Astrocyte of the cerebellum (primary cell): ENCODE results near the gene CCDC192.

Experiments
- DNase-seq: peaks from one replicate; pipeline ENCODE4 v3.0.0-alpha.2; 2011; ENCODE audit warnings: low read depth
- H3K4me3 ChIP-seq: 2 replicates; pipeline ENCODE4 v1.5.1; 2011; ENCODE audit warnings: mild to moderate bottlenecking, low read depth, low read length, moderate library complexity
- in situ Hi-C: cut with HindIII; loops from 2 replicates; pipeline ENCODE4 v1.10.0; 2017; ENCODE audit warnings: low sequenced_read_pairs
- TF ChIP-seq, protein P1 (sequence below): IDR thresholded peaks from 2 replicates; pipeline ENCODE4 v1.5.1; 2012; ENCODE audit warnings: low read length, low read depth, moderate library complexity, mild to moderate bottlenecking; ENCODE audit errors: missing control alignments

CCDC192 gene

DNA sequence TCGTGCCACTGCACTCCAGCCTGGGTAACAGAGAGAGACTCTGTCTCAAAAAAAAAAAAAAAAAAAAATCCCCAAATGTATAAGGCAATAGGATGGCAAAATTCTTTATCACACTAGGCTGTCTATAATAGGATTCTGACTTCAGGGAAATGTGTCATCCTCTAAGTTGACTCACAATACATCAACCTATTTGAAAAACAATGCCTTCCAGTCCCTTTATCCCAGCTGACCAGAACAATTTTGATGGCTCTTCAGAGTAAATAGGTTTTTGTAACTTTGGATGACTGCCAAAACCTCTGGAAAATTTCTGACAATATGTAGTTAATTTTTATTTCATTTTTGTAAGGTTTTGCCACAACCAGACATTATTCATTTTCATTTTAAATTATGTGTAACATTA is 184.1 kb downstream of the CCDC192 start:
- no peak for DNase-seq
- TF ChIP-seq, protein P1, sequence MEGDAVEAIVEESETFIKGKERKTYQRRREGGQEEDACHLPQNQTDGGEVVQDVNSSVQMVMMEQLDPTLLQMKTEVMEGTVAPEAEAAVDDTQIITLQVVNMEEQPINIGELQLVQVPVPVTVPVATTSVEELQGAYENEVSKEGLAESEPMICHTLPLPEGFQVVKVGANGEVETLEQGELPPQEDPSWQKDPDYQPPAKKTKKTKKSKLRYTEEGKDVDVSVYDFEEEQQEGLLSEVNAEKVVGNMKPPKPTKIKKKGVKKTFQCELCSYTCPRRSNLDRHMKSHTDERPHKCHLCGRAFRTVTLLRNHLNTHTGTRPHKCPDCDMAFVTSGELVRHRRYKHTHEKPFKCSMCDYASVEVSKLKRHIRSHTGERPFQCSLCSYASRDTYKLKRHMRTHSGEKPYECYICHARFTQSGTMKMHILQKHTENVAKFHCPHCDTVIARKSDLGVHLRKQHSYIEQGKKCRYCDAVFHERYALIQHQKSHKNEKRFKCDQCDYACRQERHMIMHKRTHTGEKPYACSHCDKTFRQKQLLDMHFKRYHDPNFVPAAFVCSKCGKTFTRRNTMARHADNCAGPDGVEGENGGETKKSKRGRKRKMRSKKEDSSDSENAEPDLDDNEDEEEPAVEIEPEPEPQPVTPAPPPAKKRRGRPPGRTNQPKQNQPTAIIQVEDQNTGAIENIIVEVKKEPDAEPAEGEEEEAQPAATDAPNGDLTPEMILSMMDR: no peak
- no peak overlapping the region for H3K4me3 ChIP-seq
- in situ Hi-C loops: no loop called here

GRCh38 chr5:127891942-127892341 is 188.8 kb downstream of the CCDC192 start:
- TF ChIP-seq, protein P1: no peak
- DNase-seq: no peak
- H3K4me3 ChIP-seq: no peak overlapping the region
- in situ Hi-C loops: no loop called here

DNA sequence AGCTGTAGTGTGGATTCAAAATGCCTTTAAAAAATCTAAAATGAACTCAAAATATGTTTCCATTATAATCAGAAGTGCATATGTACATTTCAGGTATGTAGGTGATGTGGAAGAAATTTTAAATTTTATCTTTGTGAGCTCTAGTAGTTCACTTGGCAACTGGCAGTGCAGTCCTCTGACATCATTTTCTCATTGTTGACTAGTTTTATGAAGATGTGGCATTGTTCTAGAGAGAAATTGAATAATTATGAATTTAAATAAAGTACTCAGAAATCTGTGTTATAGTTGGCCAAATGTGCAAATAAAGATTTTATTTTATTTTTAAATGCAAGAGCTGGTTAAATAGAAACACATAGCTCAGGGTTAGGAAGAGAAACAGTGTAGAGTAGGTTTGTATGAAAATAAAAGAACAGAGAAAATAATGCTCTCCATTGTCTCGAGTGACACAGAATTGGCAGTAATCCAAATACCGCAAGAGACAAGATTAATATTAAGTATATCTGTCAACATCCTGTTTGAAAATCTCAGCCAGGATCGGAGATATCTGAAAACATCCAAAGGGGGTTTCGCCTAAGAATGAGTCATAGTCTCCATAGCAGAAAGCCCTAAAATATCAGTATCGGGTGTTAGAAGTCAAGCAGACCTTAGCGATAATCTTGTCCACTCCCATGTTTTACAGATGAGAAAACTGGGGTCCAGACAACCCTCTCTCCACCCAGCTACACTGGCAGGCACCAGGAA is 189.4 kb downstream of the CCDC192 start:
- H3K4me3 ChIP-seq: no peak overlapping the region
- DNase-seq: peak; percentile 56
- in situ Hi-C loops: no loop called here
- TF ChIP-seq, protein P1: no peak

DNA sequence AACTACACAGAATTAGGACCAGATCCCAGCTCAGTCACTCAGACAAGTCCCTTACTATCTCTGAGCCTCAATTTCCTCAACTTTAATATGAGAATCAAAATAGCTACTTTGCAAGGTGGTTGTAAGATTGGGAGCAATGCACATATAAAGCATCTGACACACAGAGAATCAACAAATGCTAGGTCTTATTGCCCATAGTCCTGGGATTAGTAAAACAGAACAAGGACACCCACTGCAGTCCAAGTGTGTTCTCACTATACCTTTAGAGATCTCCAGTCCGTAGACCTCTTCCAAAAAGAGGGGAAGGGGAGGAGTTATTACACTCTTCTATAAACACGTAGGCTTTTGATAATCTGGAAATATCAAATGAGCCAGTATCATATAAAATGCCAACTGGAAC is 190.0 kb downstream of the CCDC192 start:
- no peak overlapping the region for H3K4me3 ChIP-seq
- in situ Hi-C loops: no loop called here
- TF ChIP-seq, protein P1: no peak
- no peak for DNase-seq

DNA sequence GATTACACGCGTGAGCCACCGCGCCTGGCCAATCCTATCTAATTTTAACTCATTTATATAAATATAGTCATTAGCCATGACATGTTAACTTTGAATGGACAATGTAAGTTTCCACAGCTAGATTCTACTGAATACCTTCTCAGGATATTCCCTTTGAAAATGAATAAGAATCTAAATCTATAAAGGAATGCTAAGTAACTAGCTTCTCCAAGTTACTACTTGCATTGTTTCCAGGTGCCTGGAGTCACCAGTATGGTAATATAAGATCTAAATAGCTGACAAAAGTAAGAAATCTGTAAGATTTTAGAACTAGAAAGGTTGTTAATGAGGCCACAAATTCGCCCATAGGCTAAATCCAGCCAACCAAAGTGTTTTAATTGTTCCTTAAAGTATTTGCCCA is 191.3 kb downstream of the CCDC192 start:
- TF ChIP-seq, protein P1: no peak
- no peak for DNase-seq
- no peak overlapping the region for H3K4me3 ChIP-seq
- in situ Hi-C loops: no loop called here

DNA sequence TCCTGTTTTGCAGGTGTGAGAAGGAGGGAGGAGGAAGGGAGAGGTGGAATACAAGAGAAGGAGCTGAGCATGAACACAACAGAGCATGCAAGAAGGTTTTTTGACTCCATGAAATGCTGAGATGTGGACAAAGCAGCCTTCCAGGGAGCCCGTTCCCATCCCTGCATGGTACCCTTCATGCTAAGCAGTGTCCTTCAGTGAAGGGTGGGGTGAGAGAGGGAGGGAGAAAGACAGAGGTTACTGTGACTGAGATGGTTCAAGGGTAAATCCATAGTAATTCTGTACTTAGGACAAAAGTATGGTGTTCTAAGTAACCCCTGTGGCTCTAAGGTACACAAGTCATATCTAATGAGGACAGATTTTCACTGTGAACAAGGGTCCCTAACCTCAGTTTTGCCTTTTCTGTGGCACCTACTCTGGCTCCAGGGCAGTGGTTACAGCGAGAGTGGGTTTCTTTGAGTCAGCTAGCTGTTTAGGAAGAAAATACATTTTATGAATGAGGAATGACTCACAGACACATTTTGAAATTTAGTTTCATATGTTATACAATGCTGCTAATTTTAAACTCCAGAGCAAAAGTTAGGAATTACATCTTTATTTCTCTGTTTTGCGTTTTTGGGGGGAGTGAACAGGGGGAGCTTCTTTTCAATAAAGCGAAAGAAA is 195.5 kb downstream of the CCDC192 start:
- no peak overlapping the region for H3K4me3 ChIP-seq
- in situ Hi-C loops: no loop called here
- no peak for DNase-seq
- TF ChIP-seq, protein P1: no peak
